ENCODE measurements around the gene RGPD4. TPM values are rescaled to one million over a fixed set of nuclear protein-coding genes. Genes with fewer than 3 reads are reported as not detected.

Gene RGPD4
- 0.04 to 0.07 TPM (median 0.06 TPM) in 4 of 5 replicates, not detected in the other for total RNA-seq (2022; extraction: Qiagen RNA extraction)

GRCh38 chr2:107826749-107827148 is at the start of gene RGPD4:
Gene RGPD4 (plus strand): TSS chr2:107826892. CDS start chr2:107827014, 122 bp downstream.

Other genes with a start within 250 kb of the RGPD4 start
- not detected in 5 replicates for gene SLC5A7, start 159.6 kb downstream of the RGPD4 start, total RNA-seq (2022; extraction: Qiagen RNA extraction)